A549 (cell line): ENCODE measurements around the gene ENPP1. TPM values are rescaled to one million over a fixed set of nuclear protein-coding genes. Genes with fewer than 3 reads are reported as not detected.

Experiments
- ATAC-seq, 2 experiments: fragments of 200-7000 bp in 1 of 2; fragments of >200 bp in 1 of 2; cut with Nextera tagmentation in 1 of 2; cut with Tn5 transposase in 1 of 2; 3 replicates each; pipeline versions ENCODE4 v1.8.0 to v1.9.1; 2018 to 2020; ENCODE audit warnings: mild to moderate bottlenecking in 1 of 2, moderate library complexity in 1 of 2
- CTCF ChIA-PET: fragments of 300-600 bp; sonication (Branson Sonifier 250); formaldehyde crosslinking; extraction: SDS; loops from one replicate; lab custom pipeline; 2021; ENCODE audit warnings: antibody characterized with exemption, inconsistent platforms; lab: Yijun Ruan, JAX
- POLR2A ChIA-PET: fragments of 350-600 bp; formaldehyde crosslinking; extraction: SDS; loops from one replicate; lab custom pipeline; 2021; ENCODE audit warnings: antibody characterized with exemption, inconsistent platforms; lab: Yijun Ruan, JAX
- DNase-seq, 2 experiments: peaks; one replicate each; pipeline versions ENCODE4 v3.0.0 to v3.0.0-alpha.2; 2011 to 2016; ENCODE audit warnings: low read depth in 1 of 2, low spot score in 1 of 2
- FAIRE-seq: peaks from 2 replicates; lab custom pipeline; 2011; peaks lifted over from hg19 to GRCh38; lab: Jason Lieb, UNC
- H3K27ac ChIP-seq, 2 experiments: fragments of >200 bp; sonication (Bioruptor Twin); formaldehyde crosslinking; 3 replicates each; pipeline ENCODE4 v1.5.1; 2016 to 2017
- H3K4me1 ChIP-seq: fragments of >200 bp; sonication (Bioruptor Twin); formaldehyde crosslinking; 3 replicates; pipeline ENCODE4 v1.6.1; 2016
- H3K4me2 ChIP-seq: fragments of >200 bp; sonication (Bioruptor Twin); formaldehyde crosslinking; 3 replicates; pipeline ENCODE4 v1.6.1; 2016
- H3K4me3 ChIP-seq: fragments of >200 bp; sonication (Bioruptor Twin); formaldehyde crosslinking; 3 replicates; pipeline ENCODE4 v1.5.1; 2016
- H3K9me3 ChIP-seq: fragments of >200 bp; sonication (Bioruptor Twin); formaldehyde crosslinking; 3 replicates; pipeline ENCODE4 v1.6.1; 2016
- BHLHE40 ChIP-seq: IDR thresholded peaks from 2 replicates; pipeline ENCODE4 v1.6.1; 2012; ENCODE audit warnings: low read depth, low read length, inconsistent platforms
- CBX2 ChIP-seq: fragments of 200-600 bp; sonication (generic); IDR thresholded peaks from 2 replicates; pipeline ENCODE4 v1.6.1; 2016; ENCODE audit warnings: low read depth, mild to moderate bottlenecking, borderline replicate concordance
- CBX8 ChIP-seq: fragments of 200-600 bp; sonication (generic); IDR thresholded peaks from 2 replicates; pipeline ENCODE4 v1.6.1; 2016
- EP300 ChIP-seq, 2 experiments: fragments of >200 bp; sonication (Bioruptor Twin); formaldehyde crosslinking; IDR thresholded peaks; 2 replicates in 1 of 2; 3 replicates in 1 of 2; pipeline ENCODE4 v1.6.1; 2016 to 2017
- ESRRA ChIP-seq: fragments of 150-350 bp; IDR thresholded peaks from 2 replicates; pipeline ENCODE4 v1.6.1; 2014; ENCODE audit warnings: mild to moderate bottlenecking, low read length, borderline replicate concordance
- FOSB ChIP-seq: fragments of 250-450 bp; sonication (Bioruptor Pico); IDR thresholded peaks from 2 replicates; pipeline ENCODE4 v1.5.0; 2020; ENCODE audit warnings: mild to moderate bottlenecking, moderate library complexity
- FOSL2 ChIP-seq, 2 experiments: fragments of 450-650 bp in 1 of 2; fragments of >200 bp in 1 of 2; sonication (Bioruptor Twin) in 1 of 2; formaldehyde crosslinking; IDR thresholded peaks; 2 replicates each; pipeline versions ENCODE4 v1.5.0 to v1.6.1; 2016 to 2020; ENCODE audit warnings: mild to moderate bottlenecking in 1 of 2, moderate library complexity in 1 of 2
- HEYL ChIP-seq: fragments of 250-450 bp; sonication (Bioruptor Pico); IDR thresholded peaks from 2 replicates; pipeline ENCODE4 v1.8.0; 2021; ENCODE audit warnings: mild to moderate bottlenecking, moderate library complexity
- KDM1A ChIP-seq: fragments of 200-600 bp; sonication (generic); IDR thresholded peaks from 2 replicates; pipeline ENCODE4 v1.6.1; 2016; ENCODE audit warnings: low read depth, mild to moderate bottlenecking
- RAD21 ChIP-seq, 2 experiments: fragments of >200 bp in 1 of 2; sonication (Bioruptor Twin) in 1 of 2; formaldehyde crosslinking in 1 of 2; IDR thresholded peaks in 1 of 2; conservative IDR thresholded peaks in 1 of 2; 2 replicates in 1 of 2; 3 replicates in 1 of 2; pipeline ENCODE4 v1.6.1; 2012 to 2018; ENCODE audit warnings: inconsistent platforms in 1 of 2
- RFX5 ChIP-seq: fragments of 450-650 bp; IDR thresholded peaks from 2 replicates; pipeline ENCODE4 v1.7.1; 2014; ENCODE audit warnings: antibody characterized with exemption, mild to moderate bottlenecking, moderate library complexity
- SMC3 ChIP-seq: fragments of >200 bp; sonication (Bioruptor Twin); formaldehyde crosslinking; IDR thresholded peaks from 3 replicates; pipeline ENCODE4 v1.6.1; 2018; ENCODE audit warnings: inconsistent platforms
- TP53 ChIP-seq: fragments of 250-450 bp; sonication (Bioruptor Pico); IDR thresholded peaks from 2 replicates; pipeline ENCODE4 v1.5.0; 2021; ENCODE audit warnings: mild to moderate bottlenecking, moderate library complexity
- WGBS: methylation state at CpG from one replicate; pipeline ENCODE4 v1.1.6; 2017; ENCODE audit errors: missing lambda C conversion rate; 5-methylcytosine and 5-hydroxymethylcytosine counted together
- polyA plus RNA-seq, 4 experiments: library from polyadenylated mRNA; depleted of rRNA in 3 of 4; stranded (reverse); fragments of >200 nt; fragmentation: RNase III in 1 of 4; extraction: RNeasy Plus Mini Kit Qiagen cat#74134 plus additional on column Dnase treatment in 1 of 4; gene quantifications; 2 replicates in 3 of 4; 3 replicates in 1 of 4; pipeline ENCODE4 v1.2.3, GENCODE V29; 2011 to 2017
- TF ChIP-seq, protein P1 (sequence below): fragments of 200-600 bp; sonication (generic); IDR thresholded peaks from 2 replicates; pipeline ENCODE4 v1.6.1; 2016; ENCODE audit warnings: antibody characterized with exemption, mild to moderate bottlenecking, moderate library complexity
- TF ChIP-seq, protein P2 (sequence below): fragments of >200 bp; sonication (Bioruptor Twin); formaldehyde crosslinking; IDR thresholded peaks from 3 replicates; pipeline ENCODE4 v1.5.1; 2016

ENPP1 gene
- polyA plus RNA-seq, 2 of the 4 experiments (the other 2 are of a cell fraction) = 0.97 to 5.3 TPM

DNA sequence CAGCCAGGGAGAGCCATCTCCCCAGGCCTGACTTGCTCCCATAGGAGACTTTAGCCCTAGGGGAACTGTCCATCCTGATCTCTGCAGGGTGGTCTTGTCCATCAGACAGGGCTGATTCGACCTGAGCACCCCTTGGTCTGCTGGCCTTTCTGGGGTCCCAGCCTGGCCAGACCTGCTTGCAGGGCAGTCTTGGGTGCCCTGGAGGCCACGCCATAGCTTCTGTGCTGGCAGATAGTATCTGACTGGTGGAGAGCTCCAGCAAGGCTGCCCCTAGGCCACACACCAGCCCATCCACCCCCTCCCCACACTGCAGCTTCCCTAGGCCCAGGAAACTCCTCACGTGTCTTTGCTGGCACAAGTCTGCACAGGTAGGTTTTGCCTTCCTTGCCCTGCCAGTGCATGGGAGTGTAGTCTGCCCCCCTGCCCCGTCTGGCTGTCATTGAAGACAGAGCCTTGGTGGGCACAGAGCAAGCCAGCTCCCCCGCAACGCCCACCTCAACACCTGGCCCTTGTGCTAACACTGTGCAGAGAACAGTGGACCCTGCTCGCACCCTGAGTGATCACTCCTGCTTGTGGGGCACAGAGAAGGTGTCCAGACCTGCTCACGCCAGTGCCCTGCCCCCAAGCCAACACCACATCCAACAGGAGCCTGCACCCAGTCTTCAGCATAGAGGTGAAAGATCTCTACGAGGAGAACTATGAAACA, 111.0 kb downstream of the ENPP1 start (continued):
- TF ChIP-seq, protein P1, sequence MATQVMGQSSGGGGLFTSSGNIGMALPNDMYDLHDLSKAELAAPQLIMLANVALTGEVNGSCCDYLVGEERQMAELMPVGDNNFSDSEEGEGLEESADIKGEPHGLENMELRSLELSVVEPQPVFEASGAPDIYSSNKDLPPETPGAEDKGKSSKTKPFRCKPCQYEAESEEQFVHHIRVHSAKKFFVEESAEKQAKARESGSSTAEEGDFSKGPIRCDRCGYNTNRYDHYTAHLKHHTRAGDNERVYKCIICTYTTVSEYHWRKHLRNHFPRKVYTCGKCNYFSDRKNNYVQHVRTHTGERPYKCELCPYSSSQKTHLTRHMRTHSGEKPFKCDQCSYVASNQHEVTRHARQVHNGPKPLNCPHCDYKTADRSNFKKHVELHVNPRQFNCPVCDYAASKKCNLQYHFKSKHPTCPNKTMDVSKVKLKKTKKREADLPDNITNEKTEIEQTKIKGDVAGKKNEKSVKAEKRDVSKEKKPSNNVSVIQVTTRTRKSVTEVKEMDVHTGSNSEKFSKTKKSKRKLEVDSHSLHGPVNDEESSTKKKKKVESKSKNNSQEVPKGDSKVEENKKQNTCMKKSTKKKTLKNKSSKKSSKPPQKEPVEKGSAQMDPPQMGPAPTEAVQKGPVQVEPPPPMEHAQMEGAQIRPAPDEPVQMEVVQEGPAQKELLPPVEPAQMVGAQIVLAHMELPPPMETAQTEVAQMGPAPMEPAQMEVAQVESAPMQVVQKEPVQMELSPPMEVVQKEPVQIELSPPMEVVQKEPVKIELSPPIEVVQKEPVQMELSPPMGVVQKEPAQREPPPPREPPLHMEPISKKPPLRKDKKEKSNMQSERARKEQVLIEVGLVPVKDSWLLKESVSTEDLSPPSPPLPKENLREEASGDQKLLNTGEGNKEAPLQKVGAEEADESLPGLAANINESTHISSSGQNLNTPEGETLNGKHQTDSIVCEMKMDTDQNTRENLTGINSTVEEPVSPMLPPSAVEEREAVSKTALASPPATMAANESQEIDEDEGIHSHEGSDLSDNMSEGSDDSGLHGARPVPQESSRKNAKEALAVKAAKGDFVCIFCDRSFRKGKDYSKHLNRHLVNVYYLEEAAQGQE = no peak
- TF ChIP-seq CBX8 = no peak

GRCh38 chr6:131920656-131921055, 112.8 kb downstream of the ENPP1 start:
- no peak for ATAC-seq
- no peak overlapping the region for H3K4me3 ChIP-seq
- POLR2A ChIA-PET = no interaction called here
- TF ChIP-seq HEYL (CRISPR knock-in tag) (no peak), EP300 (IDR thresholded peaks at IDR 0.05) (no peak), RFX5 (no peak)
- TF ChIP-seq, all 56 proteins: peak for 0
- H3K27ac ChIP-seq = no peak overlapping the region
- FAIRE-seq (no peak), DNase-seq (no peak)
- H3K4me2 ChIP-seq = no peak overlapping the region
- no peaks in the 10 kb centered on the region for H3K4me1 ChIP-seq
- WGBS = 14% methylated on average over 3 of the region's 3 CpGs
- CTCF ChIA-PET = interaction anchor here (1.4 to 5.1 kb wide), 2 partner anchors 225 to 297 kb away, joined by 4 to 32 read pairs; no protein-coding TSS in a partner anchor
- H3K9me3 ChIP-seq = peaks cover 8% of the 10 kb centered on the region; the same call in 2 of the 3 replicates

DNA sequence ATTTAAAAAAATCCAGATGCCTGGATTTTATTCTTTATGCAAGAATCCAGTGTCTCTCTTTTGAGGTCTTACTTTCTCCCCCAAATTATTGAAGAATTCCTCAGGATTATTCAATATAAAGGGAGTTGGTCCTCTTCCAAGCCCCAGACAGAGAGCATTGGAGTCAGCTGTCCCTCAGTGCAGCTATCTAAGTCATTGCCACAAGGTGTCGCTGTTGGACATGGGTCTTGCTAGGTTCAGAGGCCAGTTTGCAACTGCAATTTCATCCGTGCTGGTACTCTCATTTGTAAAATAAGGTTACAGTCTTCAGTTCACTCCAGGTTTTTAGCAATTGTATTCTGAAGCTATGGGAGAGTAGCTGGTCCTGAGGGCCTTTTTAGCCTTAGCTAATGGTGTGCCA, 115.5 kb downstream of the ENPP1 start:
- DNase-seq = peak in 1 of 2 experiments; percentile 78
- WGBS = 7% methylated on average over 2 of the region's 2 CpGs
- ATAC-seq = peak; percentile 59 to 80; a peak in 3 of 6 replicates
- peaks cover 8% of the 10 kb centered on the region; the same call in 2 of the 3 replicates for H3K9me3 ChIP-seq
- H3K27ac ChIP-seq = no peak overlapping the region
- TF ChIP-seq RAD21 (conservative IDR thresholded peaks at IDR 0.05 in 1 of 2, IDR thresholded peaks at IDR 0.05 in 1 of 2) (peak; percentile 23 to 65; a peak in 2 of 5 replicates), TP53 (CRISPR knock-in tag) (no peak)
- TF ChIP-seq, protein P2, sequence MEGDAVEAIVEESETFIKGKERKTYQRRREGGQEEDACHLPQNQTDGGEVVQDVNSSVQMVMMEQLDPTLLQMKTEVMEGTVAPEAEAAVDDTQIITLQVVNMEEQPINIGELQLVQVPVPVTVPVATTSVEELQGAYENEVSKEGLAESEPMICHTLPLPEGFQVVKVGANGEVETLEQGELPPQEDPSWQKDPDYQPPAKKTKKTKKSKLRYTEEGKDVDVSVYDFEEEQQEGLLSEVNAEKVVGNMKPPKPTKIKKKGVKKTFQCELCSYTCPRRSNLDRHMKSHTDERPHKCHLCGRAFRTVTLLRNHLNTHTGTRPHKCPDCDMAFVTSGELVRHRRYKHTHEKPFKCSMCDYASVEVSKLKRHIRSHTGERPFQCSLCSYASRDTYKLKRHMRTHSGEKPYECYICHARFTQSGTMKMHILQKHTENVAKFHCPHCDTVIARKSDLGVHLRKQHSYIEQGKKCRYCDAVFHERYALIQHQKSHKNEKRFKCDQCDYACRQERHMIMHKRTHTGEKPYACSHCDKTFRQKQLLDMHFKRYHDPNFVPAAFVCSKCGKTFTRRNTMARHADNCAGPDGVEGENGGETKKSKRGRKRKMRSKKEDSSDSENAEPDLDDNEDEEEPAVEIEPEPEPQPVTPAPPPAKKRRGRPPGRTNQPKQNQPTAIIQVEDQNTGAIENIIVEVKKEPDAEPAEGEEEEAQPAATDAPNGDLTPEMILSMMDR = peak; percentile 36
- no peak overlapping the region for H3K4me3 ChIP-seq
- ChIA-PET CTCF (interaction anchor here (0.9 to 5.1 kb wide), 17 partner anchors 9 to 375 kb away, joined by 3 to 35 read pairs (median 4); no protein-coding TSS in a partner anchor), POLR2A (no interaction called here)
- H3K4me2 ChIP-seq = no peak overlapping the region
- H3K4me1 ChIP-seq = 0 out of 3 replicates have a peak, but pooled peaks cover 3% of the 10 kb centered on the region
- FAIRE-seq = no peak

DNA sequence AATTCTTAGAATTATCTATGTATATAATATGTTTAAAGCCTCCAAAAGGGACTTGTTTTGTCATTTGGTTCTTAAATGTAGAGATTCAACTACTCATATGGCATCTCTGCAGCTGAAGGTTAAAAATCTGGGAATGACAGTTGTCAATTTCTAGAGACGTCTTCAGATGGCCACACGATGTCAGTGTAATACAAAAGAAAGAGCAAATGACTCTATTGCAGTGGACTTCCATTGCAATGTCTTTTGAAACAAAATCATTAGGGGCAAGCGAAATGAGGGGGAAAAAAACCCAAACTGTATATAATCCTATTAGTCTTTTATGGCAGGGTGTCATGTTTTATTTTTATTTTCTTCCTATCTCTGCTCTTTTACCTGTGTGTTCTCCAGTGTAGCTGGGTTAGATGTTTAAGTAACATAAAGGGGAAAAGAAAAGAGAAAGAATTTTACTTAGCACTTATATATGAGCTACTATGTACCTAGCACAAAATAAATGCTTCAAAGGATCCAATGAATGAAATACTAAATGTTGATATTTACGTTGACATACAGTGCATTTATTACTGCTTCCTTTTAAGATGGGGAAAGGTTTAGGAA, 117.2 kb downstream of the ENPP1 start:
- peaks cover 8% of the 10 kb centered on the region; the same call in 2 of the 3 replicates for H3K9me3 ChIP-seq
- ChIA-PET CTCF (interaction anchor here (0.6 to 5.1 kb wide), 55 partner anchors 8 to 591 kb away, joined by 3 to 35 read pairs (median 3); partner anchors contain the start of gene CCN2), POLR2A (interaction anchor here (1.1 kb wide), 1 partner anchor 373 kb away, joined by 3 read pairs; no protein-coding TSS in a partner anchor)
- no peak for FAIRE-seq
- WGBS = under 1% methylated on average over 4 of the region's 4 CpGs
- DNase-seq = peak; percentile 27 to 44
- peak; percentile 73 to 79; a peak in 4 of 6 replicates for ATAC-seq
- 0 out of 3 replicates have a peak, but pooled peaks cover 3% of the 10 kb centered on the region for H3K4me1 ChIP-seq
- no peak for TF ChIP-seq FOSL2 (IDR thresholded peaks at IDR 0.05)
- no peak for TF ChIP-seq FOSL2 (CRISPR knock-in tag; IDR thresholded peaks at IDR 0.05)
- TF ChIP-seq SMC3 = peak; percentile 77
- peak; percentile 79 to 84 for TF ChIP-seq RAD21 (conservative IDR thresholded peaks at IDR 0.05 in 1 of 2, IDR thresholded peaks at IDR 0.05 in 1 of 2)
- TF ChIP-seq FOSB (CRISPR knock-in tag) = no peak
- TF ChIP-seq, protein P2 = peak; percentile 74
- no peak for TF ChIP-seq BHLHE40
- TF ChIP-seq CBX2 = no peak
- no peak for TF ChIP-seq KDM1A
- TF ChIP-seq ESRRA = no peak
- no peak overlapping the region for H3K4me3 ChIP-seq
- H3K4me2 ChIP-seq = no peak overlapping the region
- H3K27ac ChIP-seq = no peak overlapping the region
